Ovary (tissue), 9 donors: ENCODE measurements around the gene UCN3. TPM values are rescaled to one million over a fixed set of nuclear protein-coding genes. Genes with fewer than 3 reads are reported as not detected.
A peak's percentile ranks its signal among the peaks of the same experiment; 100 is the strongest.
"Not testable (repeated sequence)": the region's sequence is repeated elsewhere in the genome, so short reads cannot be mapped to it uniquely, and the experiment has no call there.

Experiments used
- DNase-seq, 5 donors: peaks; one replicate each; pipeline ENCODE4 v3.0.0-alpha.2; 2019 to 2020
- H3K27ac ChIP-seq, 2 donors: fragments of 200-600 bp; one replicate each; pipeline versions ENCODE4 v1.5.1 to v1.8.0; 2019 to 2022
- H3K27me3 ChIP-seq: fragments of 200-600 bp; one replicate; pipeline ENCODE4 v1.8.0; 2022
- H3K36me3 ChIP-seq: fragments of 200-600 bp; sonication (generic); one replicate; pipeline ENCODE4 v1.5.1; 2019
- H3K4me1 ChIP-seq: one replicate; pipeline ENCODE4 v1.8.1; 2013; ENCODE audit warnings: mild to moderate bottlenecking, moderate library complexity; ENCODE audit not compliant: insufficient read depth
- H3K4me3 ChIP-seq: fragments of 200-600 bp; sonication (generic); one replicate; pipeline ENCODE4 v1.5.1; 2017
- H3K9me3 ChIP-seq, 2 donors: fragments of 200-600 bp in 1 of 2; sonication (generic) in 1 of 2; one replicate each; pipeline versions ENCODE4 v1.5.1 to v1.8.1; 2013 to 2019; ENCODE audit warnings: mild to moderate bottlenecking in 1 of 2, moderate library complexity in 1 of 2
- EP300 ChIP-seq: sonication (generic); formaldehyde crosslinking; IDR thresholded peaks from one replicate; pipeline ENCODE4 v1.6.1; 2017; ENCODE audit warnings: antibody characterized with exemption
- POLR2A ChIP-seq: fragments of 450-650 bp; IDR thresholded peaks from one replicate; pipeline ENCODE4 v1.6.1; 2017; ENCODE audit warnings: antibody characterized with exemption, mild to moderate bottlenecking, moderate library complexity
- WGBS, 3 donors: extraction: QIAGEN DNeasy Blood & Tissue Kit in 1 of 3; methylation state at CpG; one replicate each; pipeline versions ENCODE4 v1.1.5 to v1.1.7; 2013 to 2017; 5-methylcytosine and 5-hydroxymethylcytosine counted together
- intact Hi-C, 4 donors: fragments of 100-400 bp; cut with DNase I; formaldehyde crosslinking; loops; one replicate each; pipeline versions ENCODE4 v1.11.0 to v1.15.1; 2022 to 2023
- polyA plus RNA-seq, 2 donors: library from polyadenylated mRNA; stranded (reverse); fragments of 200-250 nt in 1 of 2; fragments of 350-450 nt in 1 of 2; fragmentation: Illumina TruSeq in 1 of 2; extraction: RNeasy Lipid Tissue Mini Kit (QIAGEN cat#74804) in 1 of 2; gene quantifications; one replicate each; pipeline ENCODE4 v1.2.3, GENCODE V29; 2013 to 2014
- total RNA-seq, 7 donors: library from RNA; depleted of rRNA in 2 of 7; stranded (reverse); fragments of >200 nt in 2 of 7; fragmentation: NEBNext Ultra II Directional in 3 of 7; extraction: Animal tissue kit (Norgen Biotek cat#: 25700) in 3 of 7; gene quantifications; one replicate each; pipeline versions ENCODE4 v1.1.0 to v1.2.4, GENCODE V29; 2016 to 2023
- TF ChIP-seq, protein P1 (sequence below), 3 donors: fragments of 450-650 bp in 2 of 3; fragments of 200-600 bp in 1 of 3; IDR thresholded peaks; one replicate each; pipeline versions ENCODE4 v1.5.1 to v1.8.0; 2016 to 2022; ENCODE audit warnings: antibody characterized with exemption in 3 of 3, mild to moderate bottlenecking in 1 of 3
- donor health status: DM: no; HTN: no; CAD: no; lungs with moderate emphysema.
- donor health status: DM: no; HTN: no; CAD: no.
- donor health status: Bipolar disorder and iron deficiency.
- donor health status: DM: yes; HTN: yes; CAD: no.
- donor health status: DM: no; HTN: no; CAD: no.
- donor health status: DM: yes; HTN: yes; CAD: no.

UCN3 gene
- total and polyA plus RNA-seq, 9 donors, result not detected

- Histone ChIP-seq H3K27me3 (no peaks in the 10 kb centered on the region), H3K9me3 (no peaks in the 10 kb centered on the region), H3K36me3 (no peaks in the 10 kb centered on the region), H3K27ac (no peak overlapping the region), H3K4me3 (no peak overlapping the region), H3K4me1 (no peaks in the 10 kb centered on the region)
- intact Hi-C loops, result no loop called here
- WGBS, 3 donors, result 31 to 42% (median 33%) methylated on average over 1 of the region's 1 CpG
- TF ChIP-seq, protein P1, sequence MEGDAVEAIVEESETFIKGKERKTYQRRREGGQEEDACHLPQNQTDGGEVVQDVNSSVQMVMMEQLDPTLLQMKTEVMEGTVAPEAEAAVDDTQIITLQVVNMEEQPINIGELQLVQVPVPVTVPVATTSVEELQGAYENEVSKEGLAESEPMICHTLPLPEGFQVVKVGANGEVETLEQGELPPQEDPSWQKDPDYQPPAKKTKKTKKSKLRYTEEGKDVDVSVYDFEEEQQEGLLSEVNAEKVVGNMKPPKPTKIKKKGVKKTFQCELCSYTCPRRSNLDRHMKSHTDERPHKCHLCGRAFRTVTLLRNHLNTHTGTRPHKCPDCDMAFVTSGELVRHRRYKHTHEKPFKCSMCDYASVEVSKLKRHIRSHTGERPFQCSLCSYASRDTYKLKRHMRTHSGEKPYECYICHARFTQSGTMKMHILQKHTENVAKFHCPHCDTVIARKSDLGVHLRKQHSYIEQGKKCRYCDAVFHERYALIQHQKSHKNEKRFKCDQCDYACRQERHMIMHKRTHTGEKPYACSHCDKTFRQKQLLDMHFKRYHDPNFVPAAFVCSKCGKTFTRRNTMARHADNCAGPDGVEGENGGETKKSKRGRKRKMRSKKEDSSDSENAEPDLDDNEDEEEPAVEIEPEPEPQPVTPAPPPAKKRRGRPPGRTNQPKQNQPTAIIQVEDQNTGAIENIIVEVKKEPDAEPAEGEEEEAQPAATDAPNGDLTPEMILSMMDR (IDR thresholded peaks at IDR 0.05), result no peak
- TF ChIP-seq POLR2A, result no peak
- no peak for TF ChIP-seq EP300
- no peak for DNase-seq
Observed at GRCh38 chr10:5406918-5407317, 42.2 kb downstream of the UCN3 start.

- H3K4me3 ChIP-seq, H3K9me3 ChIP-seq, DNase-seq, H3K27ac ChIP-seq, H3K4me1 ChIP-seq, H3K27me3 ChIP-seq, intact Hi-C loops, H3K36me3 ChIP-seq: not testable (repeated sequence)
Observed at GRCh38 chr10:5410787-5411186, 46.0 kb downstream of the UCN3 start.

- 22 to 30% (median 30%) methylated on average over 3 of the region's 3 CpGs for WGBS, 3 donors
- Histone ChIP-seq H3K27me3 (no peaks in the 10 kb centered on the region), H3K9me3 (no peaks in the 10 kb centered on the region), H3K4me3 (peak overlapping the region; percentile 81), H3K36me3 (no peaks in the 10 kb centered on the region), H3K4me1 (peaks cover 1% of the 10 kb centered on the region), H3K27ac (no peak overlapping the region)
- intact Hi-C loops, result no loop called here
- TF ChIP-seq POLR2A (no peak), EP300 (no peak)
- TF ChIP-seq, protein P1 (IDR thresholded peaks at IDR 0.05), result no peak
- no peak for DNase-seq
Observed at GRCh38 chr10:5411941-5412276, 47.1 kb downstream of the UCN3 start.

- no peak within 1 kb of the TSS for H3K27ac ChIP-seq
- WGBS, 3 donors, result 0% methylated on average over 38 to 48 of the region's 48 CpGs
- H3K9me3 ChIP-seq, result no peaks in the 10 kb centered on the region
- H3K27me3 ChIP-seq, result no peaks in the 10 kb centered on the region
- H3K4me1 ChIP-seq, result peaks cover 1% of the 10 kb centered on the region
- TF ChIP-seq, protein P1 (IDR thresholded peaks at IDR 0.05), result no peak
- TF ChIP-seq POLR2A (no peak), EP300 (no peak)
- peak within 1 kb of the TSS; percentile 81 for H3K4me3 ChIP-seq
- no peaks in the 10 kb centered on the region for H3K36me3 ChIP-seq
- DNase-seq, result peak; percentile 79 to 92 (median 88)
- intact Hi-C loops, result no loop called here
Observed at GRCh38 chr10:5412277-5412941, 47.6 kb downstream of the UCN3 start, which contains the start of gene NET1. NET1 (plus strand) TSS chr10:5412557; CDS start chr10:5412693, 136 bp downstream.

- WGBS, 3 donors, result 21 to 22% (median 22%) methylated on average over 19 to 20 of the region's 20 CpGs
- Histone ChIP-seq H3K27me3 (no peaks in the 10 kb centered on the region), H3K4me1 (peaks cover 1% of the 10 kb centered on the region), H3K9me3 (no peaks in the 10 kb centered on the region), H3K4me3 (peak overlapping the region; percentile 81), H3K27ac (no peak overlapping the region), H3K36me3 (no peaks in the 10 kb centered on the region)
- intact Hi-C loops, result no loop called here
- no peak for TF ChIP-seq EP300
- TF ChIP-seq, protein P1 (IDR thresholded peaks at IDR 0.05), result no peak
- TF ChIP-seq POLR2A, result no peak
- peak in 1 of 5 donors; percentile 17 for DNase-seq
Observed at GRCh38 chr10:5413012-5413938, 48.5 kb downstream of the UCN3 start.
